Fibroblast of pulmonary artery (primary cell): ENCODE measurements around the gene KIAA1549.

Experiments used
- DNase-seq: peaks from one replicate; pipeline ENCODE4 v3.0.0-alpha.2; 2010; ENCODE audit warnings: low read depth
- H3K4me3 ChIP-seq: replicated peaks from 2 replicates; pipeline ENCODE4 v1.5.1; 2011; ENCODE audit warnings: low read depth, mild to moderate bottlenecking, control low read depth, low read length, moderate library complexity
- TF ChIP-seq, protein P1 (sequence below): IDR thresholded peaks from 2 replicates; pipeline ENCODE4 v1.5.1; 2011; ENCODE audit warnings: mild to moderate bottlenecking, control low read depth, low read length, inconsistent platforms; ENCODE audit errors: missing control alignments

Gene KIAA1549

DNA sequence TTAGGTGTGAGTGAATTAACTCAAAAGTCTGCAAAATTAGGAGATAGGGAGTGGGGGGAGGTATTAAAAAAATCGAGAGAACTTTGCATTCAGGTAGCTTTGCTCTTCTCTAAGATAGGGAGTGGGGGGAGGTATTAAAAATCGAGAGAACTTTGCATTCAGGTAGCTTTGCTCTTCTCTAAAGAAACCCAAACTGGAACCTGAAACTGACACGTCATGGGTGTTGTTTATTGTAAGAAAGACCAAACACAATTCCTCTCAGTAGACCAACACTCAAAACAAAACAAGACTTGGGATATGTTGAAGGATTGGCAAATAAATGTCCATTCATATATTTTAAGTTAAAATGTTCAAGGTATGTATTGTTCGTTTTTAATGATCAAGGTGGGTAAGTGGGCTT, 87.9 kb downstream of the KIAA1549 start:
- no peak overlapping the region for H3K4me3 ChIP-seq
- no peak for DNase-seq
- TF ChIP-seq, protein P1, sequence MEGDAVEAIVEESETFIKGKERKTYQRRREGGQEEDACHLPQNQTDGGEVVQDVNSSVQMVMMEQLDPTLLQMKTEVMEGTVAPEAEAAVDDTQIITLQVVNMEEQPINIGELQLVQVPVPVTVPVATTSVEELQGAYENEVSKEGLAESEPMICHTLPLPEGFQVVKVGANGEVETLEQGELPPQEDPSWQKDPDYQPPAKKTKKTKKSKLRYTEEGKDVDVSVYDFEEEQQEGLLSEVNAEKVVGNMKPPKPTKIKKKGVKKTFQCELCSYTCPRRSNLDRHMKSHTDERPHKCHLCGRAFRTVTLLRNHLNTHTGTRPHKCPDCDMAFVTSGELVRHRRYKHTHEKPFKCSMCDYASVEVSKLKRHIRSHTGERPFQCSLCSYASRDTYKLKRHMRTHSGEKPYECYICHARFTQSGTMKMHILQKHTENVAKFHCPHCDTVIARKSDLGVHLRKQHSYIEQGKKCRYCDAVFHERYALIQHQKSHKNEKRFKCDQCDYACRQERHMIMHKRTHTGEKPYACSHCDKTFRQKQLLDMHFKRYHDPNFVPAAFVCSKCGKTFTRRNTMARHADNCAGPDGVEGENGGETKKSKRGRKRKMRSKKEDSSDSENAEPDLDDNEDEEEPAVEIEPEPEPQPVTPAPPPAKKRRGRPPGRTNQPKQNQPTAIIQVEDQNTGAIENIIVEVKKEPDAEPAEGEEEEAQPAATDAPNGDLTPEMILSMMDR = no peak

DNA sequence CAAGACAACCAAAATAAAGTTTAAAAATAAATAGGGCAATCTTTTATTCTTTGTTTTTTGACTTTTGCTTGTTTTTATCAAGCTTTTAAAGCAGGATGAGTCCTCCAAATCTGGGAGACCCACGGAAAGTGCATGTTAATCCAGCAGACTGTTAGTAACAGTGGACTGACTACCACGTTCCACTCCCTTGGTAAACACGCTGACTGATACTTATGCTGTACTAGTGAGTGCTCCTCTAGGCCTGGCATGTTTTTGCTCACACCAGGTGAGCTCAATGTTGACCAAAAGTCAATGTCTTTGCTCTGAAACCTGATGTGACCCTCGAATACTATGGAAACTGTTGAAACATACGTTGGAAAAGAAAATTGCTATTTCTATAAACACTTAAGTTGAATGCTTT, 88.4 kb downstream of the KIAA1549 start:
- no peak overlapping the region for H3K4me3 ChIP-seq
- TF ChIP-seq, protein P1 = no peak
- no peak for DNase-seq

DNA sequence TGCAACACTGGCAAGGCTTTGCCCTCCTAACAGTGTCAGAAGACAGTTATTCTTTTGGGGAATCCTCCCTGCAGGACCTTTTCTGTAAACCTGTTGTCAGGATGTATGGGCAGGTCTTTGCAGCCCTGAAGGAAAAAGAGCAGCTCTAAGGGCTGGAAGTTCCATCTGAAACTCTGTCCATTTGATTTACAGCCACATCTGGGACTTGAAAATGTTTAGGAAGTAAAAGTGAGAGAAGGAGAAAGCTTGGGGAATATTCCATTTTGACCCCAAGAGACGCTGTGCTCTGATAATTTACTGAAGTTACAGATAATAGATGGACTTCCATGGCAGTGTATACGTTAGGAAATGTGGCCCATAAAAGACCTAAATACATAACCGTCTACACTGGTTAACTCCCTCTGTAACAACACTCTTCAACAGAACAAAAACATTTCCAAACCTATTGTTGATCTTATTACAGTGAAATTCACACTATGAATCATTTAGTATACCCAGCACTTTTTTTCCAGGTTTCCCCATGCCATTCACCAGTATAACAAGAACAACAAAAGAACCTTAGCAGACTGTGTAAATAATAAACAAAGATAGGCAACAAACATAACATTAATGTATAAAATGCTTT, 89.1 kb downstream of the KIAA1549 start:
- H3K4me3 ChIP-seq = no peak overlapping the region
- no peak for DNase-seq
- TF ChIP-seq, protein P1 = no peak

DNA sequence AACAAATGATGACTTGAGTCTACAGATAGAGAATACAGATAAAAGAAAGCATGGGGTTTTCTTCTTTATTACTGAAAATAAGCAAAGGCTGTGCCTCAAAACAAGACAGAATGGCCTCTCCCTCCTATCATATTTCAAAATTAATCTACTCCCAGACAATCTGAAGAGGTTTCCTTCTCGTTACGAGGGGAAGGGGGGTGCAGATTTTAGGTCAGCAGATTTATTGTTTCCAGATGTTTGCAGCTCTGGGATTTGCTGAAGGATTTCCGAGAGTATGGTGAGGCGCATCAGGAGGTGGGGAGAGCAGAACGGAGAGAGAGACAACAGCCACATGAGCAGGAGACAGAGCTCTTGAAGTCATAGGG, 89.8 kb downstream of the KIAA1549 start:
- DNase-seq = no peak
- H3K4me3 ChIP-seq = no peak overlapping the region
- TF ChIP-seq, protein P1 = no peak

DNA sequence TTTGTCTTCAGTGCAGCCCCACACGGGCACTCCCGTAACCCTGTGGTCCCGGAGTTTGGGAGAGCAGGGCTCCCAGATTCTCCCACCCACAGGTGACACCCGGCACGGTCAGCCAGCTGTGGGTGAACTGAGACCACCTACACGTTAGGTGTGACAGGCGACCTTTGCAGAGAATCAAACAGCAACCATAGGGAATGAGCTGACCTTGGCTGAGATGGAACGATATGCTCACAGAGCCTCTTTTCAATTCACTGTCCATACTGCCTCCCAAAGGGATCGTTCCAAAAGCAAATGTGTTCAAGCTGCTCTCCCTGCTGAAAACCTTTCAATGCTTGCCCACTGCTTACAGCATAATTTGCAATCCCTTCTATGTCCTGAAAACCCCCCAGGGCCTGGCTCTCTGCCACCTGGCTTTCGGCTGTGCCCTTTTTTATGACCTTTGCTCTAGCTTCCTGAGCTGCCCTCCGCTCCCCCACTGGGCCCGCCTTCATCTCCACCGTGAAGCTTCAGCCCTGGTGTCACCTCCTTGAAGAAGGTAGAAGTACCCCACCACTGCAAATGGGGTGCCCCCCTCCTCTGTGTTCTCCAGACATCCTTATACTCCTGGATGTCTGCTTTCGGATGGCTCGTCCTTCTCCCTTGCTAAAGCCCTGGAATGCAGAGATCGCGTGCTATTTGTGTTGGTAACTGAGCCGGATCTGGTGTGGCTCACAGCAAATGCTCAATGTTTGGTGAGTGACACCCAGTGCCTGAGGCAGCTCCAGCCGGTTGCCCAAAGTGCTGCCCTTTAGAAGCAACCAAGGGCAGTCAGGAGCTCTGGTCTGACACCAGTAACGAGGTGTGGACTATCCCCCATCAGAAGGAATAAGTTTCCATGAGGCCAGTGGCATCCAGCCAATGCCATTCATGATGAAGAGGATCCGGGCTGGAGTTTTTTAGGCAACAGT, 90.4 kb downstream of the KIAA1549 start:
- H3K4me3 ChIP-seq = no peak overlapping the region
- TF ChIP-seq, protein P1 = no peak

DNA sequence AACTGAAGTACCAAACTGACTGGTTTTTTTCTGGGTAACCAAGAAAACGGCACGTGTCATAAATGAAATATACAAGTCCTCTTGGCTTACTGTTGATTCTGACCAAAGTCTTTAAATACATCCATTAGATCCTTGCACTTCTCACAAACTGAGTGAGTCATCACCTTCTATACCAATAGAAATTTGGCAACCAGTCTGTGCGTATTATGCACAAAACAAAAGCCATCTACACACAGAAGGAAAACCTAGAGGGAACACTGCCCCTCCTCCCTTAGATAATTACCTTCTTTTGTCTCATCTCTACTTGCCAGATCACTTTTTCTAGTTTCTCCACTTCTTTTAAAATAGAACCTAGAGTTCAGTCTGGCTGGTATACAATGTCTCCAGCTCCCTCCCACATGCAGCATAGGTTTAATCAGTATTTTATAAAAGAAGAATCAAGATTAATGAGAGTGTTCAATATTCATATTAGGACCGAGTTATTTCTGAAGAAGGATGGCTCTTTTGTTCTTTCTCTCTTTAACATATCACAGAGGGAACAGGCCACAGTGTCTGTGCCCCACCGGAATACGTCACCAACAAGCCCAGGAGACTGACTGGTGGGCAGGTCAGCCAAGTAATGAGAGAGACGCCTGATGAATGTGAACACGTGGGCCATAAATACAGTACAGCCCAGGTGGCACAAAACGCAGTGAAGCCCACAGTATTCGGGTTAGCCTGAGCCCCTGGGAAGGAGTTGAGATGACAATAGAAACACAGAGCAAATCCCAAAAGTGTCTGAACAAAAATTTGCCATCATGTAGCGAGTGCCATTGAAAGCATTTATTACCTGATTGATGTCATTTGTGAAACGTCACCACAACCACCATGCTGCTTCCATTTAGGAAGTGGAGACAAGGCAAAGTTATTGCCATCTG, 91.3 kb downstream of the KIAA1549 start:
- TF ChIP-seq, protein P1 = no peak
- H3K4me3 ChIP-seq = no peak overlapping the region
- peak; percentile 15 for DNase-seq

More for the DNA sequence above, 90.4 kb downstream of the KIAA1549 start:
- peak; percentile 30 for DNase-seq
